DND-41 (cell line): Measurements from ENCODE around the gene RPUSD1.

ENCODE experiments used
- EZH2 ChIP-seq: IDR thresholded peaks from 3 replicates; pipeline ENCODE4 v1.6.1; 2012; ENCODE audit warnings: borderline replicate concordance, low read depth, mild to moderate bottlenecking, moderate library complexity, low read length, inconsistent platforms; ENCODE audit not compliant: severe bottlenecking
- TF ChIP-seq, protein P1 (sequence below): IDR thresholded peaks from 2 replicates; pipeline ENCODE4 v1.5.1; 2012; ENCODE audit warnings: borderline replicate concordance, low read length, moderate library complexity, mild to moderate bottlenecking; ENCODE audit not compliant: poor library complexity, severe bottlenecking; ENCODE audit errors: extremely low read depth

GRCh38 chr16:756428-756827 is 31.8 kb downstream of the RPUSD1 start:
- TF ChIP-seq, protein P1, sequence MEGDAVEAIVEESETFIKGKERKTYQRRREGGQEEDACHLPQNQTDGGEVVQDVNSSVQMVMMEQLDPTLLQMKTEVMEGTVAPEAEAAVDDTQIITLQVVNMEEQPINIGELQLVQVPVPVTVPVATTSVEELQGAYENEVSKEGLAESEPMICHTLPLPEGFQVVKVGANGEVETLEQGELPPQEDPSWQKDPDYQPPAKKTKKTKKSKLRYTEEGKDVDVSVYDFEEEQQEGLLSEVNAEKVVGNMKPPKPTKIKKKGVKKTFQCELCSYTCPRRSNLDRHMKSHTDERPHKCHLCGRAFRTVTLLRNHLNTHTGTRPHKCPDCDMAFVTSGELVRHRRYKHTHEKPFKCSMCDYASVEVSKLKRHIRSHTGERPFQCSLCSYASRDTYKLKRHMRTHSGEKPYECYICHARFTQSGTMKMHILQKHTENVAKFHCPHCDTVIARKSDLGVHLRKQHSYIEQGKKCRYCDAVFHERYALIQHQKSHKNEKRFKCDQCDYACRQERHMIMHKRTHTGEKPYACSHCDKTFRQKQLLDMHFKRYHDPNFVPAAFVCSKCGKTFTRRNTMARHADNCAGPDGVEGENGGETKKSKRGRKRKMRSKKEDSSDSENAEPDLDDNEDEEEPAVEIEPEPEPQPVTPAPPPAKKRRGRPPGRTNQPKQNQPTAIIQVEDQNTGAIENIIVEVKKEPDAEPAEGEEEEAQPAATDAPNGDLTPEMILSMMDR = no peak
- TF ChIP-seq EZH2 = no peak
